ENCODE measurements around the gene UGCG. TPM values are rescaled to one million over a fixed set of nuclear protein-coding genes. Genes with fewer than 3 reads are reported as not detected.

UGCG gene
- total RNA-seq, 1 experiment from 2014 or later = 23.3 TPM

- Mint-ChIP-seq H3K27me3 (ENCODE audit: low read depth) (no peaks in the 10 kb centered on the region), H3K27ac (no peak overlapping the region), H3K36me3 (ENCODE audit: insufficient read depth in 1 of 3, low read depth in 3 of 3) (no peaks in the 10 kb centered on the region), H3K4me3 (no peak overlapping the region), H3K9me3 (no peaks in the 10 kb centered on the region), H3K4me1 (peaks cover 3 to 4% of the 10 kb centered on the region in 2 experiments; a peak in 2 of 4 replicates)
- H3K23ac ChIP-seq (ENCODE audit: insufficient read length, low read depth, low read length) = no peak overlapping the region
- H3K79me1 ChIP-seq (ENCODE audit: insufficient read depth, low read depth, low read length, poor library complexity, severe bottlenecking) = no peaks in the 10 kb centered on the region
- no peak for DNase-seq
- H4K20me1 ChIP-seq (ENCODE audit: control insufficient read depth, insufficient read depth, insufficient read length) = no peaks in the 10 kb centered on the region
- no peak overlapping the region for H2BK120ac ChIP-seq (ENCODE audit: low read depth, low read length, poor library complexity, severe bottlenecking)
- no peak overlapping the region for H3K56ac ChIP-seq (ENCODE audit: insufficient read length, low read depth, low read length)
- no peak overlapping the region for H2AK5ac ChIP-seq (ENCODE audit: insufficient read length, low read length)
- H3K9me3 ChIP-seq (ENCODE audit: control insufficient read depth, low read depth, low read length) = no peaks in the 10 kb centered on the region
- no peaks in the 10 kb centered on the region for H3K79me2 ChIP-seq (ENCODE audit: insufficient read depth, low read length)
- H3K23me2 ChIP-seq (ENCODE audit: insufficient read length, low read depth, low read length, poor library complexity, severe bottlenecking) = no peaks in the 10 kb centered on the region
- H2BK20ac ChIP-seq (ENCODE audit: low read depth, low read length, poor library complexity, severe bottlenecking) = no peak overlapping the region
- H3K14ac ChIP-seq (ENCODE audit: insufficient read depth, low read length) = no peak overlapping the region
- no peak overlapping the region for H4K8ac ChIP-seq (replicated peaks; ENCODE audit: insufficient read length, low read depth, low read length)
- H3K4ac ChIP-seq (ENCODE audit: low read depth, low read length) = no peak overlapping the region
- H2BK15ac ChIP-seq (ENCODE audit: low read depth, low read length) = no peak overlapping the region
- H4K91ac ChIP-seq (ENCODE audit: insufficient read length, low read depth, low read length) = no peak overlapping the region
- no peak overlapping the region for H3K9ac ChIP-seq (ENCODE audit: extremely low read depth, insufficient read length, low read length)
- no peak overlapping the region for H3T11ph ChIP-seq (ENCODE audit: low read length)
- TF ChIP-seq CTCF (conservative IDR thresholded peaks at IDR 0.05) = no peak
- H3K18ac ChIP-seq (ENCODE audit: insufficient read length, low read depth, low read length) = no peak overlapping the region
- H2AFZ ChIP-seq (ENCODE audit: low read length) = no peak overlapping the region
- no peak overlapping the region for H3K4me2 ChIP-seq (ENCODE audit: insufficient read depth, insufficient read length, low read length)
- H4K5ac ChIP-seq (ENCODE audit: insufficient read length, low read depth, low read length) = no peak overlapping the region
- H2BK12ac ChIP-seq (ENCODE audit: insufficient read length, low read depth, low read length) = no peak overlapping the region
- no peak overlapping the region for H3K27ac ChIP-seq (ENCODE audit: insufficient read length, low read depth, low read length)
- H3K4me1 ChIP-seq (ENCODE audit: insufficient read depth, low read length) = no peaks in the 10 kb centered on the region
- no peaks in the 10 kb centered on the region for H3K27me3 ChIP-seq (ENCODE audit: insufficient read depth, low read length)
- H2BK5ac ChIP-seq (ENCODE audit: insufficient read length, low read length) = no peak overlapping the region
Measured at GRCh38 chr9:111853450-111853827, 43.2 kb upstream of the UGCG start.

Measured in H9 (cell line).